Femur (tissue), 1 donor: ENCODE data around the gene DOCK10.

Source experiments
- DNase-seq: peaks from one replicate; pipeline ENCODE4 v3.0.0-alpha.2; 2017

Gene DOCK10

GRCh38 chr2:225009768-225010167 lies 32.5 kb downstream of the DOCK10 start:
- no peak for DNase-seq

- DNase-seq, result no peak
Observed at GRCh38 chr2:225008935-225009334, 33.3 kb downstream of the DOCK10 start.

- no peak for DNase-seq
Observed at GRCh38 chr2:225008179-225008856, 34.0 kb downstream of the DOCK10 start.

- DNase-seq, result no peak
Observed at GRCh38 chr2:225006730-225007129, 35.5 kb downstream of the DOCK10 start.

GRCh38 chr2:225004597-225004996 lies 37.7 kb downstream of the DOCK10 start:
- DNase-seq, result no peak

- DNase-seq, result no peak
Observed at GRCh38 chr2:225002656-225003045, 39.6 kb downstream of the DOCK10 start.

- DNase-seq, result peak; percentile 53
Observed at GRCh38 chr2:225002039-225002655, 40.1 kb downstream of the DOCK10 start.

GRCh38 chr2:224999754-225000153 lies 42.5 kb downstream of the DOCK10 start:
- no peak for DNase-seq

- DNase-seq, result no peak
Observed at GRCh38 chr2:224999321-224999720, 42.9 kb downstream of the DOCK10 start.

GRCh38 chr2:224997802-224998201 lies 44.5 kb downstream of the DOCK10 start:
- peak; percentile 40 for DNase-seq

- DNase-seq, result no peak
Observed at GRCh38 chr2:224995419-224995818, 46.8 kb downstream of the DOCK10 start.

- no peak for DNase-seq
Observed at GRCh38 chr2:224994242-224994823, 47.9 kb downstream of the DOCK10 start.

GRCh38 chr2:224990710-224991109 lies 51.6 kb downstream of the DOCK10 start:
- DNase-seq, result no peak

- DNase-seq, result no peak
Observed at GRCh38 chr2:224987733-224988132, 54.5 kb downstream of the DOCK10 start.

- no peak for DNase-seq
Observed at GRCh38 chr2:224986477-224986876, 55.8 kb downstream of the DOCK10 start.

- no peak for DNase-seq
Observed at GRCh38 chr2:224984637-224985036, 57.6 kb downstream of the DOCK10 start.

- DNase-seq, result peak; percentile 71
Observed at GRCh38 chr2:224983712-224984554, 58.3 kb downstream of the DOCK10 start.

- DNase-seq, result peak; percentile 72
Observed at GRCh38 chr2:224982910-224983711, 59.2 kb downstream of the DOCK10 start.

- peak; percentile 75 for DNase-seq
Observed at GRCh38 chr2:224982226-224982625, 60.0 kb downstream of the DOCK10 start.

- DNase-seq, result no peak
Observed at GRCh38 chr2:224976629-224977525, 65.4 kb downstream of the DOCK10 start.

- no peak for DNase-seq
Observed at GRCh38 chr2:224975761-224976160, 66.5 kb downstream of the DOCK10 start.
